ENCODE data around the gene MFAP3. TPM values are rescaled to one million over a fixed set of nuclear protein-coding genes. Genes with fewer than 3 reads are reported as not detected.

The MFAP3 gene
- total RNA-seq, 3 donors from 2014 or later = 39.3 to 47.9 (median 43.0) TPM

DNA sequence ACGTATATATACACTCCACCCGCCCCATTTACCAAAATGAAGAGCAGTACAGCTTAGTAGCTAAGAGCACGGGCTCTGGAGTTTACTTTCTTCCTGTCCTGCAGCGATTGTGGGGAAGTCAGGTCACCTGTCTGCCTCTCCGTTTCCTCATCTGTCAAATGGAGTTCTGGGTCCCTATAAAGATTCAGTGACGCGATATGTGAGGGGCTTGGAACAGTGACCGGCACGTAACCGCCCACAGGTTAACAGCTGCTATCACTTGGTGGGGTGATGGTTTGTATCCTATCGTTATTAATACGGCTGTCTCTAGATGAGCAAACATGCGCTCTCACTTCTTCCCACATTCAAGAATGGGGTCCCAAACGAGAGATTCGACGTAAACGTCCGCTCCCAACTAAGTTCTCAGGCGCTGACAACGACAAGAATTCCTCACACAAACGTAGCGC, 483 bp upstream of the MFAP3 start:
- no peaks in the 10 kb centered on the region for H3K27me3 ChIP-seq
- no peak for TF ChIP-seq POLR2AphosphoS5 (IDR thresholded peaks at IDR 0.05)
- H3K4me1 ChIP-seq = peaks cover 0 to 6% of the 10 kb centered on the region in 2 donors
- intact Hi-C loops (cut with DNase I; ENCODE audit: low total_unique reads) = no loop called here
- H3K4me3 ChIP-seq = peak overlapping the region; percentile 75 to 89 (median 76)
- H3K27ac ChIP-seq = peak overlapping the region; percentile 82 to 92
- H3K9me3 ChIP-seq = no peaks in the 10 kb centered on the region
- no peaks in the 10 kb centered on the region for H3K36me3 ChIP-seq
- DNase-seq (ENCODE audit: low spot score in 2 of 2) = no peak

- TF ChIP-seq POLR2A (IDR thresholded peaks at IDR 0.05) = no peak
- TF ChIP-seq POLR2AphosphoS5 (IDR thresholded peaks at IDR 0.05) = no peak
- TF ChIP-seq, protein P1, sequence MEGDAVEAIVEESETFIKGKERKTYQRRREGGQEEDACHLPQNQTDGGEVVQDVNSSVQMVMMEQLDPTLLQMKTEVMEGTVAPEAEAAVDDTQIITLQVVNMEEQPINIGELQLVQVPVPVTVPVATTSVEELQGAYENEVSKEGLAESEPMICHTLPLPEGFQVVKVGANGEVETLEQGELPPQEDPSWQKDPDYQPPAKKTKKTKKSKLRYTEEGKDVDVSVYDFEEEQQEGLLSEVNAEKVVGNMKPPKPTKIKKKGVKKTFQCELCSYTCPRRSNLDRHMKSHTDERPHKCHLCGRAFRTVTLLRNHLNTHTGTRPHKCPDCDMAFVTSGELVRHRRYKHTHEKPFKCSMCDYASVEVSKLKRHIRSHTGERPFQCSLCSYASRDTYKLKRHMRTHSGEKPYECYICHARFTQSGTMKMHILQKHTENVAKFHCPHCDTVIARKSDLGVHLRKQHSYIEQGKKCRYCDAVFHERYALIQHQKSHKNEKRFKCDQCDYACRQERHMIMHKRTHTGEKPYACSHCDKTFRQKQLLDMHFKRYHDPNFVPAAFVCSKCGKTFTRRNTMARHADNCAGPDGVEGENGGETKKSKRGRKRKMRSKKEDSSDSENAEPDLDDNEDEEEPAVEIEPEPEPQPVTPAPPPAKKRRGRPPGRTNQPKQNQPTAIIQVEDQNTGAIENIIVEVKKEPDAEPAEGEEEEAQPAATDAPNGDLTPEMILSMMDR (IDR thresholded peaks at IDR 0.05) = no peak
- peaks cover 0 to 6% of the 10 kb centered on the region in 2 donors for H3K4me1 ChIP-seq
Observed at GRCh38 chr5:154039458-154039829, 677 bp downstream of the MFAP3 start.

GRCh38 chr5:154042766-154043165, 4.0 kb downstream of the MFAP3 start:
- no peak for DNase-seq (ENCODE audit: low spot score in 2 of 2)
- Histone ChIP-seq H3K27me3 (no peaks in the 10 kb centered on the region), H3K27ac (peak overlapping the region in 1 of 2 donors; percentile 3), H3K4me1 (peaks cover 0 to 4% of the 10 kb centered on the region in 2 donors), H3K9me3 (no peaks in the 10 kb centered on the region), H3K36me3 (no peaks in the 10 kb centered on the region), H3K4me3 (no peak overlapping the region)
- intact Hi-C loops (cut with DNase I; ENCODE audit: low total_unique reads) = no loop called here
- TF ChIP-seq, protein P1 (IDR thresholded peaks at IDR 0.05) = no peak
- TF ChIP-seq POLR2A (IDR thresholded peaks at IDR 0.05) = no peak
- no peak for TF ChIP-seq POLR2AphosphoS5 (IDR thresholded peaks at IDR 0.05)

More at GRCh38 chr5:154039458-154039829, 677 bp downstream of the MFAP3 start:
- Histone ChIP-seq H3K36me3 (no peaks in the 10 kb centered on the region), H3K27ac (peak overlapping the region in 1 of 2 donors; percentile 82), H3K27me3 (no peaks in the 10 kb centered on the region), H3K9me3 (no peaks in the 10 kb centered on the region), H3K4me3 (peak overlapping the region; percentile 75 to 89 (median 76))
- DNase-seq (ENCODE audit: low spot score in 2 of 2) = no peak
- intact Hi-C loops (cut with DNase I; ENCODE audit: low total_unique reads) = no loop called here

- no peak for TF ChIP-seq POLR2AphosphoS5 (IDR thresholded peaks at IDR 0.05)
- TF ChIP-seq, protein P1 (IDR thresholded peaks at IDR 0.05) = no peak
- TF ChIP-seq POLR2A (IDR thresholded peaks at IDR 0.05) = no peak
- H3K27me3 ChIP-seq = no peaks in the 10 kb centered on the region
- no peaks in the 10 kb centered on the region for H3K9me3 ChIP-seq
- no peaks in the 10 kb centered on the region for H3K4me1 ChIP-seq
- intact Hi-C loops (cut with DNase I; ENCODE audit: low total_unique reads) = no loop called here
- no peak overlapping the region for H3K27ac ChIP-seq
- DNase-seq (ENCODE audit: low spot score in 2 of 2) = no peak
- H3K36me3 ChIP-seq = no peaks in the 10 kb centered on the region
- no peak overlapping the region for H3K4me3 ChIP-seq
Observed at GRCh38 chr5:154044099-154044498, 5.3 kb downstream of the MFAP3 start.

DNA sequence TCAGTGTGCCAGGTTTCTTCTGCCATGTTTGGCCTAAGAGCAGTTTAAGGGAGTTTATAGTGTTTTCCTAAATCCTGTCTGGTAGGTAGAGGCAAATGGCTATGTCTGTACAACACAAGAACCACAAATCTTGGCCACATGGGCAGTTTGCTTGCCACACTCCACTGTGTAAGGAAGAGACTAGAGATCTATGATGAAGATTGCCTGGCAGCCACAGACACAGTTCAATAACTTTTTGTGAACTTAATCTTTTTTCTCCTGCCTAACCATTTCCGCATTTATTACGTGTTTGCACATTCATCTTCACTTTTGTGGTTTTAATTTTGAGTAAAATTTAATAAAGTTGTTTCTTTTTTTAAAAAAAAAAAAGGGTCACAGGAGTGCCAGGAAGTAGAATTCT, 5.8 kb downstream of the MFAP3 start:
- intact Hi-C loops (cut with DNase I; ENCODE audit: low total_unique reads) = no loop called here
- no peak for DNase-seq (ENCODE audit: low spot score in 2 of 2)
- Histone ChIP-seq H3K9me3 (no peaks in the 10 kb centered on the region), H3K4me3 (no peak overlapping the region), H3K27me3 (no peaks in the 10 kb centered on the region), H3K36me3 (no peaks in the 10 kb centered on the region), H3K27ac (no peak overlapping the region), H3K4me1 (no peaks in the 10 kb centered on the region)
- TF ChIP-seq, protein P1 (IDR thresholded peaks at IDR 0.05) = no peak
- no peak for TF ChIP-seq POLR2AphosphoS5 (IDR thresholded peaks at IDR 0.05)
- no peak for TF ChIP-seq POLR2A (IDR thresholded peaks at IDR 0.05)

- Histone ChIP-seq H3K27ac (no peak overlapping the region), H3K4me3 (no peak overlapping the region), H3K9me3 (no peaks in the 10 kb centered on the region), H3K36me3 (no peaks in the 10 kb centered on the region), H3K4me1 (no peaks in the 10 kb centered on the region), H3K27me3 (no peaks in the 10 kb centered on the region)
- DNase-seq (ENCODE audit: low spot score in 2 of 2) = no peak
- intact Hi-C loops (cut with DNase I; ENCODE audit: low total_unique reads) = no loop called here
- TF ChIP-seq POLR2A (IDR thresholded peaks at IDR 0.05) = no peak
- TF ChIP-seq POLR2AphosphoS5 (IDR thresholded peaks at IDR 0.05) = no peak
- TF ChIP-seq, protein P1 (IDR thresholded peaks at IDR 0.05) = no peak
Observed at GRCh38 chr5:154046486-154046885, 7.7 kb downstream of the MFAP3 start.

Measured in breast epithelium (tissue), 4 donors.